GM13977 (cell line): ENCODE data around the gene TNRC6B.

Experiments used
- DNase-seq: peaks from one replicate; pipeline ENCODE4 v3.0.0; 2012; ENCODE audit warnings: low spot score
- CTCF ChIP-seq: IDR thresholded peaks from 2 replicates; pipeline ENCODE4 v1.5.1; 2012; ENCODE audit warnings: mild to moderate bottlenecking, control low read depth; ENCODE audit not compliant: insufficient read depth; ENCODE audit errors: extremely low read depth, missing control alignments
- in situ Hi-C: fragments of 300-500 bp; cut with MboI; formaldehyde crosslinking; loops from one replicate; pipeline ENCODE4 v1.12.0; 2022; ENCODE audit warnings: low sequenced_read_pairs, low pct_unique_long_range_greater_than_20kb, mixed read lengths, inconsistent platforms; ENCODE audit not compliant: unreplicated experiment

Gene TNRC6B

GRCh38 chr22:40176921-40177737 lies 596 bp upstream of the TNRC6B start:
- in situ Hi-C loops: no loop called here
- TF ChIP-seq CTCF: no peak
- DNase-seq: no peak

GRCh38 chr22:40178417-40179409 lies 988 bp downstream of the TNRC6B start:
- DNase-seq: no peak
- in situ Hi-C loops: no loop called here
- TF ChIP-seq CTCF: no peak

GRCh38 chr22:40179526-40179925 lies 1.8 kb downstream of the TNRC6B start:
- TF ChIP-seq CTCF: no peak
- DNase-seq: no peak
- in situ Hi-C loops: no loop called here

- no peak for DNase-seq
- in situ Hi-C loops: no loop called here
- TF ChIP-seq CTCF: no peak
These were observed 2.7 kb downstream of the TNRC6B start for GRCh38 chr22:40180403-40180802.

- in situ Hi-C loops: no loop called here
These were observed 3.6 kb downstream of the TNRC6B start for GRCh38 chr22:40181323-40181722.

More at GRCh38 chr22:40181323-40181722, 3.6 kb downstream of the TNRC6B start:
- no peak for TF ChIP-seq CTCF
- DNase-seq: no peak
